HEK293 (cell line): ENCODE results near the gene TMSB4X.

Source experiments
- CTCF ChIA-PET: fragments of 350-600 bp; formaldehyde crosslinking; extraction: SDS; loops from one replicate; lab custom pipeline; 2021; ENCODE audit warnings: antibody characterized with exemption; lab: Yijun Ruan, JAX
- POLR2A ChIA-PET: fragments of 300-600 bp; formaldehyde crosslinking; extraction: SDS; loops from one replicate; lab custom pipeline; 2020; ENCODE audit warnings: antibody characterized with exemption, inconsistent platforms; lab: Yijun Ruan, JAX
- H3K27ac ChIP-seq: fragments of 200-500 bp; sonication (Bioruptor generic); 2 replicates; pipeline ENCODE4 v1.5.1; 2014; ENCODE audit warnings: low read depth, low read length, control low read depth, inconsistent platforms; ENCODE audit errors: extremely low read depth
- H3K36me3 ChIP-seq, 2 experiments: fragments of 200-500 bp in 1 of 2; sonication (Bioruptor generic) in 1 of 2; 1 replicate in 1 of 2; 2 replicates in 1 of 2; pipeline ENCODE4 v1.5.1; 2014 to 2017; ENCODE audit warnings: inconsistent platforms in 2 of 2, low read length in 2 of 2; ENCODE audit not compliant: control insufficient read depth in 2 of 2, insufficient read depth in 1 of 2
- H3K4me1 ChIP-seq: fragments of 200-500 bp; sonication (Bioruptor generic); 2 replicates; pipeline ENCODE4 v1.5.1; 2014; ENCODE audit warnings: mild to moderate bottlenecking, low read length, inconsistent platforms; ENCODE audit not compliant: control insufficient read depth, insufficient read depth
- H3K4me3 ChIP-seq: 2 replicates; pipeline ENCODE4 v1.5.1; 2011; ENCODE audit warnings: low read depth, mild to moderate bottlenecking, control low read depth, low read length, moderate library complexity
- H3K9me3 ChIP-seq: fragments of 200-500 bp; sonication (Bioruptor generic); 2 replicates; pipeline ENCODE4 v1.5.1; 2014; ENCODE audit warnings: low read depth, low read length, inconsistent platforms; ENCODE audit not compliant: control insufficient read depth, insufficient read depth
- KLF10 ChIP-seq: fragments of 450-650 bp; IDR thresholded peaks from 2 replicates; pipeline ENCODE4 v1.5.1; 2018; ENCODE audit warnings: missing biosample characterization, mild to moderate bottlenecking, missing genetic modification characterization
- OVOL3 ChIP-seq: fragments of 450-650 bp; formaldehyde crosslinking; IDR thresholded peaks from 2 replicates; pipeline ENCODE4 v1.5.1; 2016; ENCODE audit warnings: missing biosample characterization, missing genetic modification characterization
- RBAK ChIP-seq: fragments of 450-650 bp; formaldehyde crosslinking; IDR thresholded peaks from 2 replicates; pipeline ENCODE4 v1.5.1; 2016; ENCODE audit warnings: missing biosample characterization, missing genetic modification characterization
- SP3 ChIP-seq: fragments of 450-650 bp; formaldehyde crosslinking; IDR thresholded peaks from 2 replicates; pipeline ENCODE4 v1.5.1; 2016; ENCODE audit warnings: missing biosample characterization, missing genetic modification characterization
- ZBTB21 ChIP-seq: fragments of 450-650 bp; formaldehyde crosslinking; IDR thresholded peaks from 2 replicates; pipeline ENCODE4 v1.5.1; 2017; ENCODE audit warnings: missing biosample characterization, missing genetic modification characterization
- ZNF157 ChIP-seq: fragments of 450-650 bp; formaldehyde crosslinking; IDR thresholded peaks from 2 replicates; pipeline ENCODE4 v1.5.1; 2016; ENCODE audit warnings: missing biosample characterization, missing genetic modification characterization
- ZNF214 ChIP-seq: fragments of 450-650 bp; formaldehyde crosslinking; IDR thresholded peaks from 2 replicates; pipeline ENCODE4 v1.5.1; 2017; ENCODE audit warnings: missing biosample characterization, mild to moderate bottlenecking, missing genetic modification characterization, borderline replicate concordance
- ZNF473 ChIP-seq: fragments of 450-650 bp; formaldehyde crosslinking; IDR thresholded peaks from 2 replicates; pipeline ENCODE4 v1.5.1; 2017; ENCODE audit warnings: missing biosample characterization, missing genetic modification characterization
- ZNF544 ChIP-seq: fragments of 450-650 bp; formaldehyde crosslinking; IDR thresholded peaks from 2 replicates; pipeline ENCODE4 v1.5.0; 2017; ENCODE audit warnings: missing biosample characterization, missing genetic modification characterization
- ZNF560 ChIP-seq: fragments of 450-650 bp; formaldehyde crosslinking; IDR thresholded peaks from 2 replicates; pipeline ENCODE4 v1.5.1; 2017; ENCODE audit warnings: missing biosample characterization, missing genetic modification characterization, borderline replicate concordance
- ZNF600 ChIP-seq: fragments of 450-650 bp; formaldehyde crosslinking; IDR thresholded peaks from 2 replicates; pipeline ENCODE4 v1.5.1; 2016; ENCODE audit warnings: missing biosample characterization, missing genetic modification characterization
- ZNF747 ChIP-seq: fragments of 450-650 bp; formaldehyde crosslinking; IDR thresholded peaks from 2 replicates; pipeline ENCODE4 v1.5.1; 2016; ENCODE audit warnings: missing biosample characterization, missing genetic modification characterization
- TF ChIP-seq, protein P1 (sequence below): fragments of 450-650 bp; formaldehyde crosslinking; conservative IDR thresholded peaks from 2 replicates; pipeline ENCODE4 v1.5.1; 2016; ENCODE audit warnings: low read depth, missing biosample characterization, missing genetic modification characterization
- TF ChIP-seq, protein P2 (sequence below): fragments of 450-650 bp; formaldehyde crosslinking; IDR thresholded peaks from 2 replicates; pipeline ENCODE4 v1.5.1; 2016; ENCODE audit warnings: missing biosample characterization, missing genetic modification characterization
- TF ChIP-seq, protein P3 (sequence below): fragments of 450-650 bp; formaldehyde crosslinking; IDR thresholded peaks from 2 replicates; pipeline ENCODE4; 2016; ENCODE audit warnings: missing biosample characterization, missing genetic modification characterization

TMSB4X gene

DNA sequence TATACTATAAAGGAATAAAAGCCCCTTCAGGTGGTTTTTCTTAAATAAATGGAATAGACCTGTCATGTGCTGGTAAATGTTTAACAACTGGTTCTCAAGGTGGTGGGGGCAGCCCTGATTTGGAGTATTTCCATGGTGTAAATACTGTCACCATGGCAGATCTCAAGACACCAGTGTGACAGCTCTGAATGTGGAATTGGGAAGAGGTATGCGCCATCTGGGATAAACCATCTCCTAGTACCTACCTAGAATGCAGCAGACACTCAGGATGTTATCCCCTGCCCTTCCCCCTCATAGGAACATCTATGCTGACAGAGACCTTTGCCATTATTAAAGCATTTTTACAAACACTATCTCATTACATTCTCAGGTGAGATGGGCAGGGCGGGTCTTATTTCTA lies 26.4 kb upstream of the TMSB4X start:
- ChIA-PET CTCF (interaction anchor here (0.6 to 2.6 kb wide), 5 partner anchors 22 to 804 kb away, joined by 3 to 16 read pairs (median 3); partner anchors contain the start of gene TMSB4X), POLR2A (interaction anchor here (1.7 to 1.8 kb wide), 2 partner anchors 26 to 30 kb away, joined by 5 read pairs; partner anchors contain the start of gene TMSB4X)
- Histone ChIP-seq H3K27ac (peak overlapping the region; percentile 90; the same call in 1 of the 2 replicates), H3K4me3 (no peak overlapping the region), H3K4me1 (peaks cover 17% of the 10 kb centered on the region), H3K9me3 (no peaks in the 10 kb centered on the region), H3K36me3 (no peaks in the 10 kb centered on the region)
- TF ChIP-seq, protein P1, sequence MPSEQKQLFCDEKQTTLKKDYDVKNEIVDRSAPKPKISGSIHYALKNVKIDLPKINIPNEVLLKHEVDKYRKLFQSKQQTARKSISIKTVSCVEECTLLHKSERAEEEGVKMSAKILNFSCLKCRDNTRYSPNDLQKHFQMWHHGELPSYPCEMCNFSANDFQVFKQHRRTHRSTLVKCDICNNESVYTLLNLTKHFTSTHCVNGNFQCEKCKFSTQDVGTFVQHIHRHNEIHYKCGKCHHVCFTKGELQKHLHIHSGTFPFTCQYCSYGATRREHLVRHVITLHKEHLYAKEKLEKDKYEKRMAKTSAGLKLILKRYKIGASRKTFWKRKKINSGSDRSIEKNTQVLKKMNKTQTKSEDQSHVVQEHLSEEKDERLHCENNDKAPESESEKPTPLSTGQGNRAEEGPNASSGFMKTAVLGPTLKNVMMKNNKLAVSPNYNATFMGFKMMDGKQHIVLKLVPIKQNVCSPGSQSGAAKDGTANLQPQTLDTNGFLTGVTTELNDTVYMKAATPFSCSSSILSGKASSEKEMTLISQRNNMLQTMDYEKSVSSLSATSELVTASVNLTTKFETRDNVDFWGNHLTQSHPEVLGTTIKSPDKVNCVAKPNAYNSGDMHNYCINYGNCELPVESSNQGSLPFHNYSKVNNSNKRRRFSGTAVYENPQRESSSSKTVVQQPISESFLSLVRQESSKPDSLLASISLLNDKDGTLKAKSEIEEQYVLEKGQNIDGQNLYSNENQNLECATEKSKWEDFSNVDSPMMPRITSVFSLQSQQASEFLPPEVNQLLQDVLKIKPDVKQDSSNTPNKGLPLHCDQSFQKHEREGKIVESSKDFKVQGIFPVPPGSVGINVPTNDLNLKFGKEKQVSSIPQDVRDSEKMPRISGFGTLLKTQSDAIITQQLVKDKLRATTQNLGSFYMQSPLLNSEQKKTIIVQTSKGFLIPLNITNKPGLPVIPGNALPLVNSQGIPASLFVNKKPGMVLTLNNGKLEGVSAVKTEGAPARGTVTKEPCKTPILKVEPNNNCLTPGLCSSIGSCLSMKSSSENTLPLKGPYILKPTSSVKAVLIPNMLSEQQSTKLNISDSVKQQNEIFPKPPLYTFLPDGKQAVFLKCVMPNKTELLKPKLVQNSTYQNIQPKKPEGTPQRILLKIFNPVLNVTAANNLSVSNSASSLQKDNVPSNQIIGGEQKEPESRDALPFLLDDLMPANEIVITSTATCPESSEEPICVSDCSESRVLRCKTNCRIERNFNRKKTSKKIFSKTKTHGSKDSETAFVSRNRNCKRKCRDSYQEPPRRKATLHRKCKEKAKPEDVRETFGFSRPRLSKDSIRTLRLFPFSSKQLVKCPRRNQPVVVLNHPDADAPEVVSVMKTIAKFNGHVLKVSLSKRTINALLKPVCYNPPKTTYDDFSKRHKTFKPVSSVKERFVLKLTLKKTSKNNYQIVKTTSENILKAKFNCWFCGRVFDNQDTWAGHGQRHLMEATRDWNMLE (tag by site-specific recombination): no peak
- no peak for TF ChIP-seq ZNF600 (tag by site-specific recombination)
- no peak for TF ChIP-seq ZNF473
- no peak for TF ChIP-seq ZNF747 (tag by site-specific recombination)
- no peak for TF ChIP-seq ZBTB21 (tag by site-specific recombination)
- TF ChIP-seq, protein P2, sequence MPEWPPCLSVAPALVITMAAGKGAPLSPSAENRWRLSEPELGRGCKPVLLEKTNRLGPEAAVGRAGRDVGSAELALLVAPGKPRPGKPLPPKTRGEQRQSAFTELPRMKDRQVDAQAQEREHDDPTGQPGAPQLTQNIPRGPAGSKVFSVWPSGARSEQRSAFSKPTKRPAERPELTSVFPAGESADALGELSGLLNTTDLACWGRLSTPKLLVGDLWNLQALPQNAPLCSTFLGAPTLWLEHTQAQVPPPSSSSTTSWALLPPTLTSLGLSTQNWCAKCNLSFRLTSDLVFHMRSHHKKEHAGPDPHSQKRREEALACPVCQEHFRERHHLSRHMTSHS (tag by site-specific recombination): no peak
- TF ChIP-seq OVOL3 (tag by site-specific recombination): no peak
- no peak for TF ChIP-seq ZNF214 (tag by site-specific recombination)
- no peak for TF ChIP-seq ZNF544
- TF ChIP-seq RBAK (tag by site-specific recombination): no peak
- TF ChIP-seq SP3 (tag by site-specific recombination): no peak
- no peak for TF ChIP-seq ZNF157
- TF ChIP-seq KLF10: no peak
- TF ChIP-seq, protein P3, sequence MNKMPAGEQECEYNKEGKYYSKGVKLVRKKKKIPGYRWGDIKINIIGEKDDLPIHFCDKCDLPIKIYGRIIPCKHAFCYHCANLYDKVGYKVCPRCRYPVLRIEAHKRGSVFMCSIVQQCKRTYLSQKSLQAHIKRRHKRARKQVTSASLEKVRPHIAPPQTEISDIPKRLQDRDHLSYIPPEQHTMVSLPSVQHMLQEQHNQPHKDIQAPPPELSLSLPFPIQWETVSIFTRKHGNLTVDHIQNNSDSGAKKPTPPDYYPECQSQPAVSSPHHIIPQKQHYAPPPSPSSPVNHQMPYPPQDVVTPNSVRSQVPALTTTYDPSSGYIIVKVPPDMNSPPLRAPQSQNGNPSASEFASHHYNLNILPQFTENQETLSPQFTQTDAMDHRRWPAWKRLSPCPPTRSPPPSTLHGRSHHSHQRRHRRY: no peak

DNA sequence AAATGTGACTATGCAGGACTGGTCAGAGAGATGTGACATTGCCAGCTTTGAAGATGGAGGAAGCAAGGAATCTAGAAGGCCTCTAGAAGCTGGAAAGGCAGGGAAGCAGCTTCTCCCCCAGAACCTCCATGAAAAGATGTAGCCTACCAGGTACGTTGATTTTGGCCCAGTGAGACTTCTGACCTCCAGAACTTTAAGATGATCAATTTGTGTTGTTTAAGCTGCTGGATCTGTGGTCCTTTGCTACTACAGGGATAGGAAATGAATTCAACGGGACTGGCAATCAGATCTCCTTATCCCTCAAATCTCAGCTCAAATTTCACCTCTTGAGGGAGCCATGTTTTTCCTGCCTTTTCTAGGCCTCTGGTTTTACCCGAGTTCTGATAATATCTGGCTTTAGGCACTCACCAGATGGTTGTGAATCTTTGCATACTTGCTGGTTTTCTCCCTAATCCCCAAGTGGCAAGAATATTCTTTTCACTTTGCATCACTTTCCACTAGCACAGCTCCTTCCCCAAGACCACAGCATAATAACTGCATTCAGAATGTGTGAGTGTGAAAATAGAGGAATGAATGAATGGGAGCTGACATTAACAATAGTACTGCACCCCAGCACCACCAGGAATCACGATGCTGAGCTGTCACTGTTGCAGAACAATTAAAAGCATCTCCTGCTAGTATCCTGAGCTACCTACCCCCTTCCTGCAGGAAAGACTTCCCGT lies 25.5 kb upstream of the TMSB4X start:
- CTCF ChIA-PET: interaction anchor here (0.5 to 2.7 kb wide), 12 partner anchors 16 to 539 kb away, joined by 3 to 14 read pairs (median 3); partner anchors contain the start of gene TMSB4X
- H3K27ac ChIP-seq: no peak overlapping the region; the same call in 1 of the 2 replicates

More for the DNA sequence above, 25.5 kb upstream of the TMSB4X start:
- Histone ChIP-seq H3K36me3 (no peaks in the 10 kb centered on the region), H3K9me3 (no peaks in the 10 kb centered on the region), H3K4me3 (no peak overlapping the region), H3K4me1 (peaks cover 17% of the 10 kb centered on the region)
- no peak for TF ChIP-seq ZNF560
- POLR2A ChIA-PET: interaction anchor here (0.7 to 1.8 kb wide), 3 partner anchors 21 to 30 kb away, joined by 3 to 5 read pairs (median 5); partner anchors contain the start of gene TMSB4X
